Hindlimb muscle (tissue), 1 donor: ENCODE measurements around the gene MTG1. TPM values are rescaled to one million over a fixed set of nuclear protein-coding genes. Genes with fewer than 3 reads are reported as not detected.
"Not testable (repeated sequence)": the region's sequence is repeated elsewhere in the genome, so short reads cannot be mapped to it uniquely, and the experiment has no call there.

Source experiments
- DNase-seq: peaks from one replicate; pipeline ENCODE4 v3.0.0-alpha.2; 2013
- polyA plus RNA-seq: library from polyadenylated mRNA; unstranded; fragments of 120-200 nt; gene quantifications from one replicate; pipeline ENCODE4 v1.2.1, GENCODE V29; 2013; ENCODE audit not compliant: insufficient read length

The MTG1 gene
- polyA plus RNA-seq, 1 donor, result 47.4 TPM

GRCh38 chr10:133466683-133467275, 72.8 kb downstream of the MTG1 start:
- no peak for DNase-seq

GRCh38 chr10:133467286-133467911, 73.4 kb downstream of the MTG1 start:
- no peak for DNase-seq

DNA sequence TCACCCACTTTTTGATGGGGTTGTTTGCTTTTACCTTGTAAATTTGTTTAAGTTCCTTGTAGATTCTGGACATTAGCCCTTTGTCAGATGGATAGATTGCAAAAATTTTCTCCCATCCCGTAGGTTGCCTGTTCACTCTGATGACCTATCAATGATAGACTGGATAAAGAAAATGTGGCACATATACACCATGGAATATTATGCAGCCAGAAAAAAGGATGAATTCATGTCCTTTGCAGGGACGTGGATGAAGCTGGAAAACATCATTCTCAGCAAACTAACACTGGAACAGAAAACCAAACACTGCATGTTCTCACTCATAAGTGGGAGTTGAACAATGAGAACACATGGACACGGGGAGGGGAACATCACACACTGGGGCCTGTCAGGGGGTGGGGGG, 75.2 kb downstream of the MTG1 start:
- DNase-seq, result not testable (repeated sequence)

- no peak for DNase-seq
These were observed 77.5 kb downstream of the MTG1 start for GRCh38 chr10:133471300-133472109.

Other genes starting within 250 kb of the MTG1 start
- gene KNDC1, start 233.9 kb upstream of the MTG1 start, polyA plus RNA-seq, result 10.7 TPM
- not detected for gene UTF1, start 163.9 kb upstream of the MTG1 start, polyA plus RNA-seq
- 0.22 TPM for gene VENTX, start 156.3 kb upstream of the MTG1 start, polyA plus RNA-seq
- gene ADAM8, start 117.3 kb upstream of the MTG1 start, polyA plus RNA-seq, result 3.3 TPM
- gene TUBGCP2, start 85.3 kb upstream of the MTG1 start, polyA plus RNA-seq, result 50.3 TPM
- 40.7 TPM for gene ZNF511, start 85.2 kb upstream of the MTG1 start, polyA plus RNA-seq
- not detected for gene CALY, start 57.3 kb upstream of the MTG1 start, polyA plus RNA-seq
- 0.22 TPM for gene PRAP1, start 46.8 kb upstream of the MTG1 start, polyA plus RNA-seq
- gene FUOM, start 36.1 kb upstream of the MTG1 start, polyA plus RNA-seq, result 5.4 TPM
- gene ECHS1, start 20.8 kb upstream of the MTG1 start, polyA plus RNA-seq, result 152 TPM
- 4.7 TPM for gene PAOX, start 14.9 kb upstream of the MTG1 start, polyA plus RNA-seq
- 4.6 TPM for gene SPRN, start 30.5 kb downstream of the MTG1 start, polyA plus RNA-seq
- gene SCART1, start 59.8 kb downstream of the MTG1 start, polyA plus RNA-seq, result 1.1 TPM
- gene CYP2E1, start 133.2 kb downstream of the MTG1 start, polyA plus RNA-seq, result 1.6 TPM
- 0.43 TPM for gene SYCE1, start 171.4 kb downstream of the MTG1 start, polyA plus RNA-seq
- gene FRG2B, start 232.6 kb downstream of the MTG1 start, polyA plus RNA-seq, result not detected